ENCODE measurements around the gene TBC1D22A.

Gene TBC1D22A

GRCh38 chr22:47098554-47098953 lies 336.1 kb downstream of the TBC1D22A start:
- Histone ChIP-seq H3K27ac (no peak overlapping the region), H3K79me2 (ENCODE audit: insufficient read depth, low read depth) (no peaks in the 10 kb centered on the region), H3K9ac (no peak overlapping the region), H3K4me2 (no peak overlapping the region), H4K20me1 (ENCODE audit: insufficient read depth) (no peaks in the 10 kb centered on the region), H3K4me3 (IDR thresholded peaks at IDR 0.05; ENCODE audit: insufficient read depth, low read depth, low read length) (no peak overlapping the region), H3K27me3 (ENCODE audit: insufficient read depth, low read depth) (no peaks in the 10 kb centered on the region), H3K4me1 (ENCODE audit: low read depth, poor library complexity, severe bottlenecking) (no peaks in the 10 kb centered on the region), H2AFZ (ENCODE audit: low read depth) (no peak overlapping the region), H3K36me3 (ENCODE audit: insufficient read depth) (no peaks in the 10 kb centered on the region)
- no peak for TF ChIP-seq CTCF (conservative IDR thresholded peaks at IDR 0.05; ENCODE audit: low read depth, low read length)

GRCh38 chr22:47100019-47100418 lies 337.6 kb downstream of the TBC1D22A start:
- Histone ChIP-seq H3K27ac (no peak overlapping the region), H3K4me1 (ENCODE audit: low read depth, poor library complexity, severe bottlenecking) (no peaks in the 10 kb centered on the region), H3K4me3 (IDR thresholded peaks at IDR 0.05; ENCODE audit: insufficient read depth, low read depth, low read length) (no peak overlapping the region), H3K79me2 (ENCODE audit: insufficient read depth, low read depth) (no peaks in the 10 kb centered on the region), H4K20me1 (ENCODE audit: insufficient read depth) (no peaks in the 10 kb centered on the region), H3K36me3 (ENCODE audit: insufficient read depth) (no peaks in the 10 kb centered on the region), H3K27me3 (ENCODE audit: insufficient read depth, low read depth) (no peaks in the 10 kb centered on the region), H3K9ac (no peak overlapping the region), H2AFZ (ENCODE audit: low read depth) (no peak overlapping the region), H3K4me2 (no peak overlapping the region)
- TF ChIP-seq CTCF (conservative IDR thresholded peaks at IDR 0.05; ENCODE audit: low read depth, low read length): no peak

- no peaks in the 10 kb centered on the region for H3K27me3 ChIP-seq (ENCODE audit: insufficient read depth, low read depth)
- H3K4me3 ChIP-seq (IDR thresholded peaks at IDR 0.05; ENCODE audit: insufficient read depth, low read depth, low read length): no peak overlapping the region
- H3K79me2 ChIP-seq (ENCODE audit: insufficient read depth, low read depth): no peaks in the 10 kb centered on the region
- H3K4me2 ChIP-seq: no peak overlapping the region
- no peak overlapping the region for H3K27ac ChIP-seq
- no peak for TF ChIP-seq CTCF (conservative IDR thresholded peaks at IDR 0.05; ENCODE audit: low read depth, low read length)
- no peak overlapping the region for H2AFZ ChIP-seq (ENCODE audit: low read depth)
- H3K9ac ChIP-seq: no peak overlapping the region
- no peaks in the 10 kb centered on the region for H3K36me3 ChIP-seq (ENCODE audit: insufficient read depth)
- no peaks in the 10 kb centered on the region for H4K20me1 ChIP-seq (ENCODE audit: insufficient read depth)
- H3K4me1 ChIP-seq (ENCODE audit: low read depth, poor library complexity, severe bottlenecking): no peaks in the 10 kb centered on the region
Measured at GRCh38 chr22:47100646-47101200, 338.3 kb downstream of the TBC1D22A start.

GRCh38 chr22:47101321-47101885 lies 339.0 kb downstream of the TBC1D22A start:
- TF ChIP-seq CTCF (conservative IDR thresholded peaks at IDR 0.05; ENCODE audit: low read depth, low read length): no peak
- Histone ChIP-seq H3K27me3 (ENCODE audit: insufficient read depth, low read depth) (no peaks in the 10 kb centered on the region), H3K27ac (no peak overlapping the region), H4K20me1 (ENCODE audit: insufficient read depth) (no peaks in the 10 kb centered on the region), H3K79me2 (ENCODE audit: insufficient read depth, low read depth) (no peaks in the 10 kb centered on the region), H3K4me1 (ENCODE audit: low read depth, poor library complexity, severe bottlenecking) (no peaks in the 10 kb centered on the region), H3K4me2 (no peak overlapping the region), H3K9ac (no peak overlapping the region), H3K36me3 (ENCODE audit: insufficient read depth) (no peaks in the 10 kb centered on the region), H3K4me3 (IDR thresholded peaks at IDR 0.05; ENCODE audit: insufficient read depth, low read depth, low read length) (no peak overlapping the region), H2AFZ (ENCODE audit: low read depth) (no peak overlapping the region)
